GM23248 (cell line): Measurements from ENCODE around the gene HDGFL3. TPM values are rescaled to one million over a fixed set of nuclear protein-coding genes. Genes with fewer than 3 reads are reported as not detected.

ENCODE experiments used
- DNase-seq: peaks from one replicate; pipeline ENCODE4 v3.0.0-alpha.2; 2015
- H2AFZ ChIP-seq: fragments of 200-600 bp; sonication (generic); 2 replicates; pipeline ENCODE4 v1.6.1; 2016; ENCODE audit warnings: antibody characterized with exemption
- H3F3A ChIP-seq: fragments of 200-600 bp; sonication (generic); 2 replicates; pipeline ENCODE4 v1.6.1; 2016; ENCODE audit warnings: mild to moderate bottlenecking, antibody characterized with exemption, mixed run types; ENCODE audit not compliant: insufficient read depth
- H3K27ac ChIP-seq: fragments of 200-600 bp; sonication (generic); 2 replicates; pipeline ENCODE4 v1.5.1; 2016; ENCODE audit warnings: mild to moderate bottlenecking
- H3K27me3 ChIP-seq: fragments of 200-600 bp; sonication (generic); replicated peaks from 2 replicates; pipeline ENCODE4 v1.6.1; 2016; ENCODE audit warnings: mild to moderate bottlenecking; ENCODE audit not compliant: insufficient read depth
- H3K36me3 ChIP-seq: fragments of 200-600 bp; sonication (generic); 2 replicates; pipeline ENCODE4 v1.6.1; 2016; ENCODE audit warnings: low read depth, mild to moderate bottlenecking
- H3K4me1 ChIP-seq: fragments of 200-600 bp; sonication (generic); 2 replicates; pipeline ENCODE4 v1.6.1; 2016; ENCODE audit warnings: mild to moderate bottlenecking; ENCODE audit not compliant: insufficient read depth
- H3K4me2 ChIP-seq: fragments of 200-600 bp; sonication (generic); one replicate; pipeline ENCODE4 v1.6.1; 2016; ENCODE audit warnings: mild to moderate bottlenecking; ENCODE audit not compliant: unreplicated experiment
- H3K4me3 ChIP-seq: fragments of 200-600 bp; sonication (generic); 2 replicates; pipeline ENCODE4 v1.5.1; 2016; ENCODE audit warnings: mild to moderate bottlenecking
- H3K79me2 ChIP-seq: fragments of 200-600 bp; sonication (generic); 2 replicates; pipeline ENCODE4 v1.6.1; 2016; ENCODE audit warnings: mild to moderate bottlenecking; ENCODE audit not compliant: insufficient read depth
- H3K9ac ChIP-seq: fragments of 200-600 bp; sonication (generic); 2 replicates; pipeline ENCODE4 v1.6.1; 2016; ENCODE audit warnings: mild to moderate bottlenecking
- H3K9me2 ChIP-seq: fragments of 200-600 bp; sonication (generic); 2 replicates; pipeline ENCODE4 v1.6.1; 2016; ENCODE audit warnings: mixed run types, mild to moderate bottlenecking, moderate library complexity; ENCODE audit not compliant: insufficient read depth
- H3K9me3 ChIP-seq: fragments of 200-600 bp; sonication (generic); one replicate; pipeline ENCODE4 v1.6.1; 2017; ENCODE audit warnings: low read depth
- H4K20me1 ChIP-seq: fragments of 200-600 bp; sonication (generic); 2 replicates; pipeline ENCODE4 v1.6.0; 2016; ENCODE audit not compliant: insufficient read depth
- EZH2 ChIP-seq: fragments of 200-600 bp; sonication (generic); IDR thresholded peaks from 2 replicates; pipeline ENCODE4 v1.6.1; 2018; ENCODE audit warnings: antibody characterized with exemption, mild to moderate bottlenecking; ENCODE audit not compliant: insufficient read depth, poor library complexity, severe bottlenecking
- EZH2phosphoT487 ChIP-seq: fragments of 200-600 bp; sonication (generic); IDR thresholded peaks from 2 replicates; pipeline ENCODE4 v1.6.1; 2018; ENCODE audit warnings: antibody characterized with exemption, moderate library complexity, mild to moderate bottlenecking, low read depth; ENCODE audit not compliant: insufficient read depth
- WGBS, 2 experiments: methylation state at CpG; one replicate each; pipeline ENCODE4 v1.1.6; 2015 to 2017; ENCODE audit warnings: low lambda C conversion rate in 2 of 2, low coverage in 1 of 2; ENCODE audit errors: missing lambda C conversion rate in 2 of 2; 5-methylcytosine and 5-hydroxymethylcytosine counted together
- in situ Hi-C: fragments of 300-500 bp; cut with MboI; formaldehyde crosslinking; loops from 2 replicates; pipeline ENCODE4 v1.15.0; 2020
- polyA plus RNA-seq: library from polyadenylated mRNA; unstranded; fragments of >200 nt; fragmentation: Nextera tagmentation; extraction: Ambion mirVana; gene quantifications from 2 replicates; pipeline ENCODE4 v1.2.1, GENCODE V29; 2016
- total RNA-seq: library from RNA; depleted of rRNA; stranded (reverse); fragments of >200 nt; shearing (Covaris generic); gene quantifications from 2 replicates; pipeline ENCODE4 v1.2.3, GENCODE V29; 2014

Gene HDGFL3
- total and polyA plus RNA-seq, 2 experiments from 2014 or later: 16.2 to 25.0 TPM

DNA sequence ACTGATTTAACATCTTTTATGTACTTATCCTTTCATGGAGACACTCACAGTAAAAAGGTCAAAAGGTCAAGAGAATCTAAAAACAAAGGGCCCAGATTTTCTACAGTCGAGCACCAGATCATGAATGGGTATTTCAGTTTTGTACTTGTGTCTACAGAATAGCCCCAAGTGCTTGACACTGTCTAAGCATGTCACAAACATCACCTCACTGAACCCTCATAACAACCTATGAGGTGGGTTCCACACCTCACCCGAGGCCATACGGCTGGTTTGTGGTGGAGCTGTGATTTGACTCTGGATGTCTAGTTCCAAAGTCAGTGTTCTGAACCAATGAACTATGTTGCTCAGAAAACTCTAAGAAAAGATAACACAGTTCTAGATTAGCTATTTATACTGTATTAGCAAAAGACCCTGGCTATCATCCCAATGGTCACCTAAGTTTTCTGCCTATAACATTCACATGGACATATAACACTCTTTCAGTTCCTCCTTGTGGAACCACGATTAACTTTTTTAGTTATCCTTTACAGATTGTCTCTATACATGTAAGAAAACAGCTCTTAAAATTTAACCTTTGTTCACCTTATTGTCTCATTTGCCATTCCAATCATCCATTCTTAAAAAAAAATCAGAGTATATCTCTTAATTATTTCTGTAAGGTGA is 74.6 kb downstream of the HDGFL3 start:
- TF ChIP-seq EZH2 (no peak), EZH2phosphoT487 (no peak)
- WGBS, 2 experiments: 85 to 86% methylated on average over 4 of the region's 4 CpGs

DNA sequence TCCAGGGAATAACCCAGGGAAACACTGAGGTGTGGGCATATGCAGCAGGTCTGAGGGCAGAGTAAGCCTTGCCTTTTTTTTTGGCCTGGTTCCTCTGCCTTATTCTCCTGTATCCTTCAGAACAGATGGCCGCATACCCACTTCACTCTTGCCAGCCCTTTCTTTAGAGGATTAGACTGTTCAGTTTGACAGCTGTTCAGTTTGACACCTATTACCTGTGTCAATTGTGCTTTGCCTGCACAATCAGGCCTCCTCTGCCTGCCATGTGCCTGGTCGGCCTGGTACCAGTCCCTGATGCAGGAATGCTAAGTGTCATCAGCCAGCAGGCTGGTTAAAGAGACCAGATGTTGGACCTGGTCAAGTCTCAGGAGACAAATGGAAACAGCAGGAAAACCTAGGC is 77.8 kb downstream of the HDGFL3 start:
- Histone ChIP-seq H3F3A (no peaks in the 10 kb centered on the region), H3K36me3 (no peaks in the 10 kb centered on the region), H3K27me3 (no peaks in the 10 kb centered on the region), H4K20me1 (no peaks in the 10 kb centered on the region), H3K4me3 (no peak overlapping the region), H3K4me2 (no peak overlapping the region), H3K9me3 (no peaks in the 10 kb centered on the region), H3K9me2 (no peaks in the 10 kb centered on the region), H3K27ac (no peak overlapping the region), H3K9ac (no peak overlapping the region), H3K4me1 (no peaks in the 10 kb centered on the region), H2AFZ (no peak overlapping the region), H3K79me2 (no peaks in the 10 kb centered on the region)
- DNase-seq: no peak
- WGBS, 2 experiments: 94 to 100% methylated on average over 2 of the region's 2 CpGs
- no peak for TF ChIP-seq EZH2
- TF ChIP-seq EZH2phosphoT487: no peak
- in situ Hi-C loops: no loop called here

More for the DNA sequence above, 74.6 kb downstream of the HDGFL3 start:
- Histone ChIP-seq H3K4me3 (no peak overlapping the region), H3K36me3 (no peaks in the 10 kb centered on the region), H3K27ac (no peak overlapping the region), H2AFZ (no peak overlapping the region), H3K4me2 (no peak overlapping the region), H3K9me3 (no peaks in the 10 kb centered on the region), H4K20me1 (no peaks in the 10 kb centered on the region), H3K27me3 (no peaks in the 10 kb centered on the region), H3K9me2 (no peaks in the 10 kb centered on the region), H3K9ac (no peak overlapping the region), H3K79me2 (no peaks in the 10 kb centered on the region), H3F3A (no peaks in the 10 kb centered on the region), H3K4me1 (no peaks in the 10 kb centered on the region)
- DNase-seq: no peak
- in situ Hi-C loops: no loop called here

DNA sequence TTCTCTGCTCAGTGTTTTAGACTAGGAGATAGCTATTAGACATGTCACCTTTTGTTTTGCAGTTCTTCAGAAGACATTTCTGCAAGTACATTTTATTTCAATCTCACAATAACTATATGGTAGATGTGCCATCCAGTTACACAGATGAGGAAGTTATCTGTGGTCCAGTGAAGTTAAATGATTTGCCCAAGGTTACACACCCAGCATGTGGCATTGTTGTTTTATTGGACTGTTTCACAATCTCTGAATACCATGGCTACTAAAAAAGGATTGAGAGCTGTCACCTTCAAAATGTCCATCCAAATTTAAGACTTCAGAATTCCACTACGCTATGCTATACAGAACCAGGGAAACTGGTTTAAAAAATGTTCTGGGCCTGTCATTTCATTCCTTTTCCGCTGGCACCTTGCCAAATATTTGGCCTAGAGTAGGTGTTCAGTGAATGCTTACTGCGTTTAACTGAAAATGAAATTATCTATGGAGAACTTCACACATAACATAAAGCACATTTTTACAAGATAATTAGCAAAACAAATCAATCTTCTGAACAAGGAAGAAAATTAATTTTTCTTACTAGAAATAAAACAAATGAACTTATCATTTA is 80.0 kb downstream of the HDGFL3 start:
- Histone ChIP-seq H3K9me2 (no peaks in the 10 kb centered on the region), H3K9me3 (no peaks in the 10 kb centered on the region), H3K4me1 (no peaks in the 10 kb centered on the region), H2AFZ (no peak overlapping the region), H3K79me2 (no peaks in the 10 kb centered on the region), H3K36me3 (no peaks in the 10 kb centered on the region), H3K9ac (no peak overlapping the region), H3K27ac (no peak overlapping the region), H3K27me3 (no peaks in the 10 kb centered on the region), H3K4me3 (no peak overlapping the region), H3K4me2 (no peak overlapping the region), H3F3A (no peaks in the 10 kb centered on the region), H4K20me1 (no peaks in the 10 kb centered on the region)
- 76 to 79% methylated on average over 3 of the region's 3 CpGs for WGBS, 2 experiments
- TF ChIP-seq EZH2: no peak
- TF ChIP-seq EZH2phosphoT487: no peak
- in situ Hi-C loops: no loop called here
- DNase-seq: no peak

DNA sequence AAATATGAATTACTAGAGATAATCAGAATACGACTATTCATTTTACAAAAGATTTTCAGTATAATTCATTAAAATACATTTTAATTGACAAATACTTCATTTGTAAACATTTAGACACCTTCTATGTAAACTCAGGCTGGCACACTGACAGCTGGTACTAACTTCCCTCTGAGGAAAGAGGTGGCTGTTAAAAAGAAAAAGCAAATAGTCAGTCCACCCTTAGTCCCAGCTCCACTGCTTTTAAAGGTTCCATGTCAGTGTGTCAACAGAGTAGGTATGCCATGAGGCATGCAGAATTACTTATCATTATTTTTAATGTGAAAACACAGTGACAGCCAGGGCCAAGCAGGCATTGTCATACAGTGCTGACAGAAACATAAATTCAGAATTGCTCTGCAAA is 84.1 kb downstream of the HDGFL3 start:
- H3K9me2 ChIP-seq: no peaks in the 10 kb centered on the region
- no peaks in the 10 kb centered on the region for H3K4me1 ChIP-seq
- no peaks in the 10 kb centered on the region for H3K27me3 ChIP-seq
- H3K4me3 ChIP-seq: no peak overlapping the region
- no peaks in the 10 kb centered on the region for H3K36me3 ChIP-seq
- H2AFZ ChIP-seq: no peak overlapping the region
- in situ Hi-C loops: no loop called here
- H3K9me3 ChIP-seq: no peaks in the 10 kb centered on the region
- no peak overlapping the region for H3K4me2 ChIP-seq
- no peak overlapping the region for H3K9ac ChIP-seq
- DNase-seq: no peak
- no peaks in the 10 kb centered on the region for H4K20me1 ChIP-seq
- TF ChIP-seq EZH2phosphoT487 (no peak), EZH2 (no peak)
- 100% methylated on average over 1 of the region's 1 CpG for WGBS, 2 experiments
- H3F3A ChIP-seq: no peaks in the 10 kb centered on the region
- H3K27ac ChIP-seq: no peak overlapping the region
- H3K79me2 ChIP-seq: no peaks in the 10 kb centered on the region
